NCI-H748 (cell line): Measurements from ENCODE around the gene HAPLN1.

Experiments
- DNase-seq: peaks from one replicate; lab custom pipeline; 2025; ENCODE audit not compliant: unreplicated experiment; lab: John Stamatoyannopoulos, UW

Gene HAPLN1

DNA sequence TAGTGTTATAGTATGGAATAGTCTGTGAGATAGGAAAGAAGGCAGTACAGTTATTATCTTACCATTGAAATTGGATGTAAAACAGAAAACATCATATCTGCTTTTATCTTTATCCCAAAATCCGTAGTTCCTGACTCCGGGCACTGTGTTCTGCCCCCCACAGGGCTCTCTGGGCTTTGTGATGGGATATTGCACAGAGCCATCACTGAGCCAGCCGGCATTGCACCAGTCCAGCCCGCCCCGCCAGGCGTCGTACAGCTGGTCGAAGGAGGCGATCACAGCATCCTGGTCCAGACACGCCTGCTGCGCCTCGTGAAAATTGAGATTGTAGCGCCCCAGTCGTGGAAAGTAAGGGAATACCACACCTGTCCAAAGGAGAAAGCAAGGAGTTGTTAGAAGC is 76.4 kb downstream of the HAPLN1 start:
- no peak for DNase-seq

DNA sequence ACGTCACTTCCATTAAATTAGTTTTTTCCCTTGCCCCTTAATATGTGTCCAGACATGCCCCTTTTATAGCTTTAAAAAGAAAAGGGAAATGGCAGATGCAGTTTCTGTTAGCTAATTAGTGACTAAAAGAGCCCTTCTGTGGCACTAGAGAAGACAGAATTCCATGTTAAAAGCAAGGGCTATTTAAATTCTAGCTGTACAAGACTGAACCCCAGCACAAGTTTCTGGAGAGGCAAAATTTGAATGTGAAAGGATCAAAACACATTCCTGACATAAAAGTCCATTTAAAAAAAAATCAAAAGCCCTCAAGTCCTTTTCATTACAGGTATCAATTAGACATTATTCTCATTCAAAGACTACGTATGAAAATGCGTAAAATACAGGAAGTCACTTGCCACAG is 78.7 kb downstream of the HAPLN1 start:
- peak; percentile 50 for DNase-seq

- DNase-seq = peak; percentile 33
These were observed 80.7 kb downstream of the HAPLN1 start for GRCh38 chr5:83639911-83640310.

DNA sequence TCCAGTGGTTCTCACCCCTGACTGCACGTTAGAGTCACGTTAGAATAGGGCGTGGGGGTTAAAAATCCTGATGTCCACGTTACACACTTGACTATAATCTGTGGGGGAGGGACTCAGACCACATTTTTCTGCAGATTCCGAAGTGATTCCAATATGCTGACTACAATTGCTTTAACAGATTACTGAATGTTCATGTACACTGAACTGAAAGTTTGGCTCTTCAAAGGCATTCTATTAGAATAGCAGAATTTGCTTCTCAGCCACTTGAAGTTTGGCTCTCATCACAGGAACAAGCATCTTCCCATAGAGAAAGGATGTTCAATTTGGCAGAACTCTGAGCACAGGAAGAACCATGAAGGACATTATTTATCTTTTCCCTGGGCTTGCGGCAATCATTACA is 84.5 kb downstream of the HAPLN1 start:
- no peak for DNase-seq

DNA sequence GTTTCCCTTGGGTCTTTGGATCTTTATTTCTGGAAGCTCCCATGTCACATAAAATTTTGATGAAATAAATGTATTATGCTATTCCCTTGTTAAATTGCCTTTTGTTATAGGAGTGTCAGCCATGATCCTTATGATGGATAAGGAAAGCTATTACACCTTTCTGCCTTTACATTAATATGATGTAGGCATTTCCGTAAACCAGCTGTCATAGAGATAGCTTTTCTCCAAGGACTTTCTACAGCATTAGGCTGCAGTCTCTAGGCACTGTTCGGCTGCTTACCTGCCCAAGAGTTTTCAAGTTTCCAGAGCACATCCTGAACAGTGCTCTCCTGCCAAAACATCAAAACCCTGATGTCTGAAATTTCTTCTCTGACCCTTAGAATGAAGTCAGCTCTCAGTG is 87.4 kb downstream of the HAPLN1 start:
- no peak for DNase-seq

DNA sequence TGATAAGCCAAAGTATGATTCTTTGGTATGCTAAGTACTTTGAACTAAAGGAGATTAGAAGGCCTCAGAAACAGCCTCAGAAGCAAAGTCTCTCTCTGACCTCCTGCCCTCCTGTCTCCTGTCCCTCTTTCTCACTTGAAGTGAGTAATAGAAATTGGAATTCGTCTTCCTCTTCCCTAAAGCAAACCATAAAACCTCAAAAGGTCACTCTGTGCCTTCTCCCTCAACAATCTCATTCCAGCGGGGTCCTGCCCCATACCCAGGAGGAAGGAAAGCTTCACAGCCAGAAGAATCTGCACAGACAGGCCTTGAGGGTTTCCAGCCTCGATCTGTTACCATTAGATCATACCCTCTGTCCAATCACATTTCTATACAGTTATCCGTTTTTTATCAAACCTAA is 87.8 kb downstream of the HAPLN1 start:
- no peak for DNase-seq

- no peak for DNase-seq
These were observed 92.3 kb downstream of the HAPLN1 start for GRCh38 chr5:83628360-83628759.

DNA sequence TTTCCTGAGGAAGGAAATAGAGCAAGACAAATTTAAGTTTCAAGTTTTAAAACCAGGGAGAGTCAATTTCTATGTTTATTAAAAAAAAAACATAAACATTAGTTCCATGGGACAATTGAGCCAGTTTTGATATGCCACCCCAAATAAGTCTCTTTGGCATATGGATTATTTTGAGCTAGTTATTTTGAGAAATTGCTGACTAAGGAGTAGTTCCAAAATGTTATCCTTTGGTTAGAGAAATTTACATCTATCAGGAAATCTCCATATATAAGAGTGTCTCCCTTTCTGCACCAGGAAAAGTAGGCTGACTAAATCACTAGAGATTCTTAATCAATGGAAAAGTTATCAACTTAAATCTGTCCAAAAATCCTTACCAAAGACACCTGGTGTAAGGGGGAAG is 105.8 kb downstream of the HAPLN1 start:
- no peak for DNase-seq

DNA sequence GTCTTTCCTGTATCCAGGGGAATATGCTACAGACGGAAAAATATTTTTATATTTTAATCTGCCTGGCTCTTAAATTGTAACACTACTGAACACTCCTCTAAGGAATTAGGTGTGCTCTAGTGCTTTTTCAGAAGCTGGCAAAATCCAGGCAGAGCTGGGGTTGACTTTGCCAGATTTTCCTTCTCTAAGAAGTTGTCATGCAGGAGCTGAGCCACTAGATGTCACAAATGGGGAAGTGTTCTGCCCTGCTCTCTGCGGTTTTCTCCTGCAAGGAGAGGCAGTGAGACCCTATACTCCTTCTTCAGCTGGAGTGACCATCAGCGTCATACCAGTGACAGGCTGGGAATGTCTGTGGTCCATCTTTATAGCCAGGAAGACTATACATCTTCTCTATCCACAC is 112.5 kb downstream of the HAPLN1 start:
- peak; percentile 80 for DNase-seq

DNA sequence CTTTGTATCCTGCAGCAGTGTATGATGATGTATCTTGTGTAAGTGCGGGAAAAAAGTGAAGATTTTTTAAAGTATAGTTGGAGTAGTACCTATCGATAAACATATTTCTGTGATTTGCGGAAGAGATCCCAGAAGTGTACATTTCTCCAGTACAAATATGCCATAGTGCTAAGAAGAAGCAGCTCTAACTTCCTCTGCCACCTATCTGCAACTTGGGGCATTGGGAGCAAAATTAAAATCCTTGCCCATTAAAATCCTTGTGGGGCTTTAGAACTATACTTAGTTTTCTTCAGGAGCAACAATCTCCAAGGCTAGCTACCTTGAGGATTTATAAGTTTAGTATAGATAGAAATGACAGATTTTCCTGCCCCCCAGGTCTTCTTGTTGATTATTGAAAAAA is 125.4 kb downstream of the HAPLN1 start:
- DNase-seq = no peak

GRCh38 chr5:83590966-83591365 is 129.7 kb downstream of the HAPLN1 start:
- DNase-seq = peak; percentile 44

- DNase-seq = peak; percentile 99
These were observed 130.9 kb downstream of the HAPLN1 start for GRCh38 chr5:83589786-83590185.
